Measurements from ENCODE around the gene KCTD15.

Gene KCTD15

GRCh38 chr19:33796164-33796875, at the start of gene KCTD15:
Gene KCTD15 (plus strand): TSS chr19:33796870. CDS start chr19:33800455, 3,585 bp downstream.
- no peak for DNase-seq (ENCODE audit: low read depth, low spot score)

GRCh38 chr19:33747273-33747672, 49.4 kb upstream of the KCTD15 start:
- DNase-seq (ENCODE audit: low read depth, low spot score): no peak

GRCh38 chr19:33748231-33748630, 48.4 kb upstream of the KCTD15 start:
- DNase-seq (ENCODE audit: low read depth, low spot score): no peak

- no peak for DNase-seq (ENCODE audit: low read depth, low spot score)
Observed at GRCh38 chr19:33749016-33749415, 47.7 kb upstream of the KCTD15 start.

- no peak for DNase-seq (ENCODE audit: low read depth, low spot score)
Observed at GRCh38 chr19:33749619-33750175, 47.0 kb upstream of the KCTD15 start.

- DNase-seq (ENCODE audit: low read depth, low spot score): no peak
Observed at GRCh38 chr19:33750587-33751435, 45.9 kb upstream of the KCTD15 start.

- no peak for DNase-seq (ENCODE audit: low read depth, low spot score)
Observed at GRCh38 chr19:33751436-33751770, 45.3 kb upstream of the KCTD15 start.

- no peak for DNase-seq (ENCODE audit: low read depth, low spot score)
Observed at GRCh38 chr19:33752018-33752800, 44.5 kb upstream of the KCTD15 start.

GRCh38 chr19:33752945-33753344, 43.7 kb upstream of the KCTD15 start:
- DNase-seq (ENCODE audit: low read depth, low spot score): no peak

GRCh38 chr19:33754361-33754760, 42.3 kb upstream of the KCTD15 start:
- no peak for DNase-seq (ENCODE audit: low read depth, low spot score)

- DNase-seq (ENCODE audit: low read depth, low spot score): no peak
Observed at GRCh38 chr19:33755099-33756035, 41.3 kb upstream of the KCTD15 start.

GRCh38 chr19:33756177-33756576, 40.5 kb upstream of the KCTD15 start:
- DNase-seq (ENCODE audit: low read depth, low spot score): no peak

GRCh38 chr19:33758541-33759013, 38.1 kb upstream of the KCTD15 start:
- DNase-seq (ENCODE audit: low read depth, low spot score): no peak

- DNase-seq (ENCODE audit: low read depth, low spot score): no peak
Observed at GRCh38 chr19:33759356-33759755, 37.3 kb upstream of the KCTD15 start.

GRCh38 chr19:33763633-33764371, 32.9 kb upstream of the KCTD15 start:
- no peak for DNase-seq (ENCODE audit: low read depth, low spot score)

- DNase-seq (ENCODE audit: low read depth, low spot score): no peak
Observed at GRCh38 chr19:33766623-33767022, 30.0 kb upstream of the KCTD15 start.

GRCh38 chr19:33767898-33768413, 28.7 kb upstream of the KCTD15 start:
- DNase-seq (ENCODE audit: low read depth, low spot score): no peak

- no peak for DNase-seq (ENCODE audit: low read depth, low spot score)
Observed at GRCh38 chr19:33769208-33769607, 27.5 kb upstream of the KCTD15 start.

GRCh38 chr19:33770107-33770506, 26.6 kb upstream of the KCTD15 start:
- DNase-seq (ENCODE audit: low read depth, low spot score): no peak
